ENCODE measurements around the gene CUEDC2.

GRCh38 chr10:102401735-102402511, 30.5 kb downstream of the CUEDC2 start:
- TF ChIP-seq CTCF (IDR thresholded peaks at IDR 0.05; ENCODE audit: low read depth, low read length, poor library complexity, severe bottlenecking) (no peak), EZH2phosphoT487 (IDR thresholded peaks at IDR 0.05; ENCODE audit: borderline replicate concordance, low read length) (no peak)

Data from DOHH2 (cell line).